Adrenal gland (tissue), 12 donors: ENCODE data around the gene CDK5R1. TPM values are rescaled to one million over a fixed set of nuclear protein-coding genes. Genes with fewer than 3 reads are reported as not detected.

Source experiments
- DNase-seq, 7 donors: peaks; one replicate each; pipeline ENCODE4 v3.0.0-alpha.2; 2019 to 2020
- H3K27ac ChIP-seq, 5 donors: fragments of 200-600 bp; sonication (generic) in 4 of 5; 1 replicate in 3 of 5; 2 replicates in 2 of 5; pipeline versions ENCODE4 v1.5.1 to v1.8.0; 2016 to 2020; ENCODE audit warnings: mild to moderate bottlenecking in 1 of 5
- H3K27me3 ChIP-seq: fragments of 200-600 bp; 2 replicates; pipeline ENCODE4 v1.8.0; 2021
- H3K36me3 ChIP-seq, 2 donors: fragments of 200-600 bp; replicated peaks in 1 of 2; 1 replicate in 1 of 2; 2 replicates in 1 of 2; pipeline versions ENCODE4 v1.5.1 to v1.8.0; 2018 to 2022
- H3K4me1 ChIP-seq, 2 donors: fragments of 200-600 bp; replicated peaks in 1 of 2; 1 replicate in 1 of 2; 2 replicates in 1 of 2; pipeline versions ENCODE4 v1.5.1 to v1.8.0; 2018 to 2021
- H3K4me3 ChIP-seq, 4 donors: fragments of 200-600 bp; sonication (generic) in 3 of 4; one replicate each; pipeline ENCODE4 v1.5.1; 2016 to 2018
- H3K9me3 ChIP-seq, 3 donors: fragments of 200-600 bp; sonication (generic) in 1 of 3; replicated peaks in 1 of 3; 1 replicate in 2 of 3; 2 replicates in 1 of 3; pipeline versions ENCODE4 v1.5.1 to v1.8.0; 2016 to 2021
- CTCF ChIP-seq, 6 experiments: fragments of 450-650 bp in 4 of 6; fragments of 200-600 bp in 2 of 6; sonication (generic) in 1 of 6; IDR thresholded peaks; 1 replicate in 5 of 6; 2 replicates in 1 of 6; pipeline versions ENCODE4 v1.5.1 to v1.8.0; 2016 to 2021; ENCODE audit warnings: antibody characterized with exemption in 6 of 6, mild to moderate bottlenecking in 2 of 6, moderate library complexity in 1 of 6
- POLR2A ChIP-seq, 2 donors: fragments of 450-650 bp; IDR thresholded peaks; one replicate each; pipeline ENCODE4 v1.6.1; 2017; ENCODE audit warnings: antibody characterized with exemption in 2 of 2, mild to moderate bottlenecking in 2 of 2, moderate library complexity in 1 of 2
- WGBS, 4 donors: extraction: QIAGEN DNeasy Blood & Tissue Kit in 2 of 4; methylation state at CpG; one replicate each; pipeline versions ENCODE4 v1.1.5 to v1.1.7; 2013 to 2017; 5-methylcytosine and 5-hydroxymethylcytosine counted together
- intact Hi-C, 2 donors: fragments of 100-400 bp; cut with DNase I; formaldehyde crosslinking; loops; one replicate each; pipeline versions ENCODE4 v1.14.1 to v1.15.0; 2022 to 2023
- polyA plus RNA-seq, 3 donors: library from polyadenylated mRNA; stranded (reverse); fragments of 200-250 nt in 2 of 3; fragments of 350-450 nt in 1 of 3; fragmentation: Illumina TruSeq in 1 of 3; extraction: RNeasy Lipid Tissue Mini Kit (QIAGEN cat#74804) in 1 of 3; gene quantifications; one replicate each; pipeline ENCODE4 v1.2.3, GENCODE V29; 2013 to 2014
- total RNA-seq, 9 donors: library from RNA; depleted of rRNA in 4 of 9; stranded (reverse); fragments of >200 nt in 4 of 9; fragments of 120-200 nt in 1 of 9; fragmentation: NEBNext Ultra II Directional in 1 of 9; extraction: Animal tissue kit (Norgen Biotek cat#: 25700) in 1 of 9; gene quantifications; one replicate each; pipeline versions ENCODE4 v1.1.0 to v1.2.4, GENCODE V29; 2013 to 2023
- donor health status: healthy with polysubstance abuse.
- donor health status: Bipolar disorder and iron deficiency.
- donor health status: DM: yes; HTN: yes; CAD: no.
- donor health status: DM: no; HTN: no; CAD: no.
- donor health status: DM: no; HTN: no; CAD: no.
- donor health status: DM: yes; HTN: yes; CAD: no.

The CDK5R1 gene
- total and polyA plus RNA-seq, 12 donors: 0.98 to 4.5 (median 2.7) TPM

- Histone ChIP-seq H3K9me3 (no peaks in the 10 kb centered on the region), H3K4me3 (no peak overlapping the region), H3K27ac (no peak overlapping the region), H3K27me3 (no peaks in the 10 kb centered on the region), H3K4me1 (no peaks in the 10 kb centered on the region), H3K36me3 (peaks cover 0 to 95% of the 10 kb centered on the region in 2 donors)
- no peak for DNase-seq
- WGBS, 4 donors: 98 to 99% (median 99%) methylated on average over 7 of the region's 7 CpGs
- TF ChIP-seq CTCF (IDR thresholded peaks at IDR 0.05) (no peak), POLR2A (IDR thresholded peaks at IDR 0.05) (no peak)
- intact Hi-C loops: no loop called here
Observed at GRCh38 chr17:32467949-32468348, 18.8 kb upstream of the CDK5R1 start.

- no peak overlapping the region for H3K27ac ChIP-seq
- no peak for TF ChIP-seq CTCF (IDR thresholded peaks at IDR 0.05)
- no peak for TF ChIP-seq POLR2A (IDR thresholded peaks at IDR 0.05)
- H3K9me3 ChIP-seq: no peaks in the 10 kb centered on the region
- H3K36me3 ChIP-seq: peaks cover 0 to 95% of the 10 kb centered on the region in 2 donors
- H3K27me3 ChIP-seq: no peaks in the 10 kb centered on the region
- H3K4me3 ChIP-seq: no peak overlapping the region
- H3K4me1 ChIP-seq: no peaks in the 10 kb centered on the region
- DNase-seq: no peak
- 90 to 100% (median 96%) methylated on average over 5 to 6 of the region's 6 CpGs for WGBS, 4 donors
- intact Hi-C loops: no loop called here
Observed at GRCh38 chr17:32470405-32471167, 16.2 kb upstream of the CDK5R1 start.

DNA sequence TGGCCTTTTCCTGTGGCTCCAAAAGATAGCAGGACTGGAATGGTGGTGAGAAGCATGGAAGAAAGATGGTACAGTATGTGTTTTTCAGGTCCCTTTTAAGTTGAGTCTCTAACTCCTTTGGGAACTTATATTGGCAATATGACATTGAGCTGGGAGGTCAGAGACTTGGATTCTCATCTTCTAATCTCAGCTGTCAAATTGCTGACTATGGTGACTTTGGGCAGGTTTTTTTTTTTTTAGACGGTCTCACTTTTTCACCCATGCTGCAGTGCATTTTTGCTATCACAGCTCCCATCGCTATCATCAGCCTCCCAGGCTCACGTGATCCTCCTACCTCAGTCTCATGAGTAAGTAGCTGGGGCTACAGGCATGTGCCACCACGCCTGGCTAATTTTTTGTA is 15.1 kb upstream of the CDK5R1 start:
- Histone ChIP-seq H3K4me1 (no peaks in the 10 kb centered on the region), H3K27ac (no peak overlapping the region), H3K36me3 (peaks cover 0 to 98% of the 10 kb centered on the region in 2 donors), H3K27me3 (no peaks in the 10 kb centered on the region), H3K9me3 (no peaks in the 10 kb centered on the region), H3K4me3 (no peak overlapping the region)
- TF ChIP-seq CTCF (IDR thresholded peaks at IDR 0.05) (no peak), POLR2A (IDR thresholded peaks at IDR 0.05) (no peak)
- intact Hi-C loops: no loop called here
- 92 to 96% (median 93%) methylated on average over 4 of the region's 4 CpGs for WGBS, 4 donors
- no peak for DNase-seq

- H3K27me3 ChIP-seq: no peaks in the 10 kb centered on the region
- H3K9me3 ChIP-seq: no peaks in the 10 kb centered on the region
- no peak overlapping the region for H3K4me3 ChIP-seq
- no peaks in the 10 kb centered on the region for H3K4me1 ChIP-seq
- no peak overlapping the region for H3K27ac ChIP-seq
- 91 to 94% (median 93%) methylated on average over 3 of the region's 3 CpGs for WGBS, 4 donors
- H3K36me3 ChIP-seq: peaks cover 0 to 99% of the 10 kb centered on the region in 2 donors
- TF ChIP-seq POLR2A (IDR thresholded peaks at IDR 0.05) (no peak), CTCF (IDR thresholded peaks at IDR 0.05) (no peak)
- intact Hi-C loops: no loop called here
- no peak for DNase-seq
Observed at GRCh38 chr17:32475258-32475657, 11.5 kb upstream of the CDK5R1 start.
